ENCODE measurements around the gene QKI.

DNA sequence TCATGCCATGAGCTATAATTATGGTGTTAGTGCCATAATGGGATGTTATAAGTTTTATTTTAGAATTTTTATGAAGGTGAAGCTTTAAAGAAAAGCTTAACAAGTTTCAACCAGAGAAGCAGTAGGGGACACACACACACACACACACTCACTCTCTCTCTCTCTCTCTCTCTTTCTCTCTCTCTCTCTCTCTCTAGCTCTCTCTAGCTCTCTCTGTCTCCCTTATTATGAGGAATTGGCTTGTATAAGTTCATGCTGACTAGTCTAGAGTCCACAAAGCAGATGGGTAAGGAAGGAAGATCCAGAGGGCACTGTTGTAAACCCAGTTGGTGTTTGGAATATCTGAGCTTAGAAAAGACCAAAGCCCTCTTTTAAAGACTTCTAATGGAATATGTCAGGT, 102.4 kb downstream of the QKI start:
- TF ChIP-seq, protein P1, sequence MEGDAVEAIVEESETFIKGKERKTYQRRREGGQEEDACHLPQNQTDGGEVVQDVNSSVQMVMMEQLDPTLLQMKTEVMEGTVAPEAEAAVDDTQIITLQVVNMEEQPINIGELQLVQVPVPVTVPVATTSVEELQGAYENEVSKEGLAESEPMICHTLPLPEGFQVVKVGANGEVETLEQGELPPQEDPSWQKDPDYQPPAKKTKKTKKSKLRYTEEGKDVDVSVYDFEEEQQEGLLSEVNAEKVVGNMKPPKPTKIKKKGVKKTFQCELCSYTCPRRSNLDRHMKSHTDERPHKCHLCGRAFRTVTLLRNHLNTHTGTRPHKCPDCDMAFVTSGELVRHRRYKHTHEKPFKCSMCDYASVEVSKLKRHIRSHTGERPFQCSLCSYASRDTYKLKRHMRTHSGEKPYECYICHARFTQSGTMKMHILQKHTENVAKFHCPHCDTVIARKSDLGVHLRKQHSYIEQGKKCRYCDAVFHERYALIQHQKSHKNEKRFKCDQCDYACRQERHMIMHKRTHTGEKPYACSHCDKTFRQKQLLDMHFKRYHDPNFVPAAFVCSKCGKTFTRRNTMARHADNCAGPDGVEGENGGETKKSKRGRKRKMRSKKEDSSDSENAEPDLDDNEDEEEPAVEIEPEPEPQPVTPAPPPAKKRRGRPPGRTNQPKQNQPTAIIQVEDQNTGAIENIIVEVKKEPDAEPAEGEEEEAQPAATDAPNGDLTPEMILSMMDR (IDR thresholded peaks at IDR 0.05; ENCODE audit: insufficient read depth, low read length) = no peak
- no peak for TF ChIP-seq POLR2AphosphoS5 (IDR thresholded peaks at IDR 0.05; ENCODE audit: low read depth)

All from HL-60 (cell line).